Type B pancreatic cell (in vitro differentiated cells): ENCODE results near the gene DYNLL1. TPM values are rescaled to one million over a fixed set of nuclear protein-coding genes. Genes with fewer than 3 reads are reported as not detected.

Experiments
- DNase-seq: peaks from one replicate; pipeline ENCODE4 v3.0.0; 2021; ENCODE audit warnings: mixed read lengths; ENCODE audit not compliant: unreplicated experiment; ENCODE audit errors: extremely low spot score
- H3K27ac Mint-ChIP-seq: 2 replicates; pipeline ENCODE4 v1.8.0; 2021; ENCODE audit warnings: mild to moderate bottlenecking, mixed read lengths
- H3K27me3 Mint-ChIP-seq: 2 replicates; pipeline ENCODE4 v1.8.0; 2021; ENCODE audit warnings: mixed read lengths
- H3K36me3 Mint-ChIP-seq: 2 replicates; pipeline ENCODE4 v1.8.0; 2021; ENCODE audit warnings: mixed read lengths
- H3K4me1 Mint-ChIP-seq: one replicate; pipeline ENCODE4 v1.8.0; 2021; ENCODE audit warnings: mixed read lengths; ENCODE audit not compliant: unreplicated experiment
- H3K4me3 Mint-ChIP-seq: 2 replicates; pipeline ENCODE4 v1.8.0; 2021; ENCODE audit warnings: mild to moderate bottlenecking, mixed read lengths
- H3K9me3 Mint-ChIP-seq: 2 replicates; pipeline ENCODE4 v1.8.0; 2021; ENCODE audit warnings: mixed read lengths
- CTCF ChIP-seq: fragments of 200-600 bp; sonication (generic); conservative IDR thresholded peaks from 2 replicates; pipeline ENCODE4 v1.5.0; 2021; ENCODE audit warnings: antibody characterized with exemption, mild to moderate bottlenecking
- total RNA-seq: library from RNA; stranded (reverse); gene quantifications from 2 replicates; pipeline ENCODE4 v1.2.1, GENCODE V29; 2021; ENCODE audit warnings: low replicate concordance

Gene DYNLL1
- total RNA-seq, 1 donor from 2014 or later: 451 TPM

- Mint-ChIP-seq H3K4me1 (peaks cover 11% of the 10 kb centered on the region), H3K9me3 (no peaks in the 10 kb centered on the region), H3K27me3 (no peaks in the 10 kb centered on the region), H3K4me3 (no peak overlapping the region), H3K36me3 (peaks cover 11% of the 10 kb centered on the region), H3K27ac (no peak overlapping the region)
- TF ChIP-seq CTCF: no peak
- DNase-seq: no peak
These were observed 7.8 kb upstream of the DYNLL1 start for GRCh38 chr12:120488057-120488640.

- Mint-ChIP-seq H3K9me3 (no peaks in the 10 kb centered on the region), H3K4me3 (no peak overlapping the region), H3K36me3 (peaks cover 9% of the 10 kb centered on the region), H3K27ac (no peak overlapping the region), H3K4me1 (peaks cover 6% of the 10 kb centered on the region), H3K27me3 (no peaks in the 10 kb centered on the region)
- no peak for TF ChIP-seq CTCF
- DNase-seq: no peak
These were observed 6.9 kb upstream of the DYNLL1 start for GRCh38 chr12:120489018-120489417.

GRCh38 chr12:120490325-120490724 is 5.6 kb upstream of the DYNLL1 start:
- no peaks in the 10 kb centered on the region for H3K9me3 Mint-ChIP-seq
- H3K4me1 Mint-ChIP-seq: peaks cover 13% of the 10 kb centered on the region
- DNase-seq: no peak
- no peak overlapping the region for H3K4me3 Mint-ChIP-seq
- peaks cover 7% of the 10 kb centered on the region for H3K36me3 Mint-ChIP-seq
- TF ChIP-seq CTCF: no peak
- H3K27ac Mint-ChIP-seq: no peak overlapping the region
- no peaks in the 10 kb centered on the region for H3K27me3 Mint-ChIP-seq

- H3K4me1 Mint-ChIP-seq: peaks cover 14% of the 10 kb centered on the region
- no peaks in the 10 kb centered on the region for H3K27me3 Mint-ChIP-seq
- no peak overlapping the region for H3K27ac Mint-ChIP-seq
- H3K9me3 Mint-ChIP-seq: no peaks in the 10 kb centered on the region
- no peak for TF ChIP-seq CTCF
- no peak overlapping the region for H3K4me3 Mint-ChIP-seq
- H3K36me3 Mint-ChIP-seq: peaks cover 7% of the 10 kb centered on the region
- DNase-seq: no peak
These were observed 4.9 kb upstream of the DYNLL1 start for GRCh38 chr12:120490833-120491512.

GRCh38 chr12:120495186-120495730 is 655 bp upstream of the DYNLL1 start:
- no peak for TF ChIP-seq CTCF
- Mint-ChIP-seq H3K9me3 (no peaks in the 10 kb centered on the region), H3K27me3 (no peaks in the 10 kb centered on the region), H3K27ac (peak overlapping the region; percentile 83), H3K4me3 (peak overlapping the region; percentile 99), H3K36me3 (peaks cover 24% of the 10 kb centered on the region), H3K4me1 (peaks cover 26% of the 10 kb centered on the region)
- DNase-seq: no peak
